SK-N-SH treated with all-trans-retinoic acid at 6 μM for 48 hours (cell line): Measurements from ENCODE around the gene IMMT.

Source experiments
- ATAC-seq: fragments of 200-7000 bp; cut with Tn5 transposase; 3 replicates; pipeline ENCODE4 v1.9.1; 2020; ENCODE audit warnings: mild to moderate bottlenecking, moderate library complexity
- ARNTL ChIP-seq: fragments of 450-650 bp; formaldehyde crosslinking; IDR thresholded peaks from 2 replicates; pipeline ENCODE4 v1.5.0; 2020; ENCODE audit warnings: low read depth, mild to moderate bottlenecking, moderate library complexity, borderline replicate concordance
- BACH2 ChIP-seq: fragments of 250-450 bp; sonication (Bioruptor Pico); IDR thresholded peaks from 2 replicates; pipeline ENCODE4 v1.9.0; 2021; ENCODE audit warnings: mild to moderate bottlenecking, borderline replicate concordance
- CREB5 ChIP-seq: fragments of 250-450 bp; sonication (Bioruptor Pico); IDR thresholded peaks from 2 replicates; pipeline ENCODE4 v1.5.1; 2020; ENCODE audit warnings: low read depth, mild to moderate bottlenecking, moderate library complexity
- CSDC2 ChIP-seq: fragments of 250-450 bp; sonication (Bioruptor Pico); IDR thresholded peaks from 2 replicates; pipeline ENCODE4 v1.5.0; 2020; ENCODE audit warnings: mild to moderate bottlenecking, moderate library complexity
- CSRNP3 ChIP-seq: fragments of 250-450 bp; sonication (Bioruptor Pico); IDR thresholded peaks from 2 replicates; pipeline ENCODE4 v1.5.1; 2021; ENCODE audit warnings: mild to moderate bottlenecking, moderate library complexity
- ESRRG ChIP-seq: fragments of 250-450 bp; sonication (Bioruptor Pico); IDR thresholded peaks from 2 replicates; pipeline ENCODE4 v1.6.1; 2021; ENCODE audit warnings: mild to moderate bottlenecking
- GLIS3 ChIP-seq: fragments of 250-450 bp; sonication (Bioruptor Pico); IDR thresholded peaks from 2 replicates; pipeline ENCODE4 v1.5.0; 2020; ENCODE audit warnings: mild to moderate bottlenecking, moderate library complexity
- ISL1 ChIP-seq: fragments of 250-450 bp; sonication (Bioruptor Pico); IDR thresholded peaks from 2 replicates; pipeline ENCODE4 v2.1.2; 2022; ENCODE audit warnings: mild to moderate bottlenecking, moderate library complexity
- OSR1 ChIP-seq: fragments of 250-450 bp; sonication (Bioruptor Pico); IDR thresholded peaks from 2 replicates; pipeline ENCODE4 v1.8.0; 2022; ENCODE audit warnings: moderate library complexity, mild to moderate bottlenecking, inconsistent platforms
- PATZ1 ChIP-seq: fragments of 250-450 bp; sonication (Bioruptor Pico); IDR thresholded peaks from 2 replicates; pipeline ENCODE4 v1.8.0; 2020; ENCODE audit warnings: mild to moderate bottlenecking, moderate library complexity, borderline replicate concordance
- POU6F1 ChIP-seq: fragments of 250-450 bp; sonication (Bioruptor Pico); IDR thresholded peaks from 2 replicates; pipeline ENCODE4 v1.8.0; 2021; ENCODE audit warnings: low read depth, mild to moderate bottlenecking, moderate library complexity, borderline replicate concordance
- PPARA ChIP-seq: fragments of 250-450 bp; sonication (Bioruptor Pico); IDR thresholded peaks from 2 replicates; pipeline ENCODE4 v1.5.0; 2020; ENCODE audit warnings: mild to moderate bottlenecking, borderline replicate concordance
- SNAI2 ChIP-seq: fragments of 250-450 bp; sonication (Bioruptor Pico); IDR thresholded peaks from 2 replicates; pipeline ENCODE4 v1.5.0; 2020; ENCODE audit warnings: mild to moderate bottlenecking, moderate library complexity
- TCF4 ChIP-seq: fragments of 250-450 bp; sonication (Bioruptor Pico); IDR thresholded peaks from 2 replicates; pipeline ENCODE4 v1.8.0; 2021; ENCODE audit warnings: mild to moderate bottlenecking, moderate library complexity, borderline replicate concordance
- TOX ChIP-seq: fragments of 250-450 bp; sonication (Bioruptor Pico); IDR thresholded peaks from 2 replicates; pipeline ENCODE4 v1.8.0; 2021; ENCODE audit warnings: mild to moderate bottlenecking, moderate library complexity, borderline replicate concordance
- TSHZ2 ChIP-seq: fragments of 250-450 bp; sonication (Bioruptor Pico); IDR thresholded peaks from 2 replicates; pipeline ENCODE4 v1.5.0; 2020; ENCODE audit warnings: mild to moderate bottlenecking, moderate library complexity
- ZC3H10 ChIP-seq: fragments of 250-450 bp; sonication (Bioruptor Pico); IDR thresholded peaks from 2 replicates; pipeline ENCODE4 v1.5.1; 2021; ENCODE audit warnings: mild to moderate bottlenecking, moderate library complexity
- ZFP3 ChIP-seq: fragments of 250-450 bp; sonication (Bioruptor Pico); IDR thresholded peaks from 2 replicates; pipeline ENCODE4 v1.5.0; 2020; ENCODE audit warnings: mild to moderate bottlenecking, moderate library complexity
- ZFP30 ChIP-seq: fragments of 450-650 bp; formaldehyde crosslinking; IDR thresholded peaks from 2 replicates; pipeline ENCODE4 v1.5.0; 2022; ENCODE audit warnings: mild to moderate bottlenecking, moderate library complexity
- ZNF565 ChIP-seq: fragments of 450-650 bp; formaldehyde crosslinking; conservative IDR thresholded peaks from 2 replicates; pipeline ENCODE4 v1.5.0; 2020; ENCODE audit warnings: low read depth, mild to moderate bottlenecking, moderate library complexity
- ZNF70 ChIP-seq: fragments of 450-650 bp; formaldehyde crosslinking; IDR thresholded peaks from 2 replicates; pipeline ENCODE4 v1.5.0; 2020; ENCODE audit warnings: mild to moderate bottlenecking, moderate library complexity
- ZNF8 ChIP-seq: fragments of 450-650 bp; formaldehyde crosslinking; IDR thresholded peaks from 2 replicates; pipeline ENCODE4 v1.5.0; 2020; ENCODE audit warnings: mild to moderate bottlenecking, moderate library complexity

Gene IMMT

GRCh38 chr2:86214503-86214832, 19.2 kb upstream of the IMMT start (continued):
- TF ChIP-seq BACH2 (CRISPR knock-in tag), result no peak
- TF ChIP-seq, all 23 proteins: peak for 0

GRCh38 chr2:86213699-86214502, 18.6 kb upstream of the IMMT start:
- TF ChIP-seq ESRRG (no peak), ZFP30 (no peak), TOX (no peak), SNAI2 (CRISPR knock-in tag) (no peak), ISL1 (no peak), PPARA (CRISPR knock-in tag) (no peak), TCF4 (CRISPR knock-in tag) (no peak), BACH2 (CRISPR knock-in tag) (no peak), CREB5 (no peak), ZC3H10 (CRISPR knock-in tag) (no peak), PATZ1 (CRISPR knock-in tag) (no peak), ZNF8 (CRISPR knock-in tag) (no peak), OSR1 (CRISPR knock-in tag) (no peak), ARNTL (no peak), ZNF70 (CRISPR knock-in tag) (no peak), ZFP3 (no peak), POU6F1 (CRISPR knock-in tag) (no peak), CSDC2 (CRISPR knock-in tag) (no peak)
- TF ChIP-seq, all 23 proteins: peak for 0

GRCh38 chr2:86213056-86213455, 17.8 kb upstream of the IMMT start:
- TF ChIP-seq PPARA (CRISPR knock-in tag), result no peak
- TF ChIP-seq ARNTL, result no peak
- TF ChIP-seq SNAI2 (CRISPR knock-in tag), result no peak
- no peak for TF ChIP-seq ZFP30
- no peak for TF ChIP-seq CSDC2 (CRISPR knock-in tag)
- TF ChIP-seq ZNF565 (CRISPR knock-in tag), result no peak
- no peak for TF ChIP-seq ZNF8 (CRISPR knock-in tag)
- TF ChIP-seq ZNF70 (CRISPR knock-in tag), result no peak
- TF ChIP-seq ESRRG, result no peak
- no peak for TF ChIP-seq OSR1 (CRISPR knock-in tag)
- TF ChIP-seq ZFP3, result no peak
- TF ChIP-seq POU6F1 (CRISPR knock-in tag), result no peak
- no peak for TF ChIP-seq CSRNP3 (CRISPR knock-in tag)
- ATAC-seq, result no peak

More at GRCh38 chr2:86213699-86214502, 18.6 kb upstream of the IMMT start:
- ATAC-seq, result no peak

GRCh38 chr2:86211796-86212188, 16.5 kb upstream of the IMMT start:
- ATAC-seq, result no peak
- TF ChIP-seq OSR1 (CRISPR knock-in tag), result no peak
- TF ChIP-seq TOX, result no peak
- no peak for TF ChIP-seq ZFP30
- TF ChIP-seq GLIS3, result no peak
- TF ChIP-seq ZC3H10 (CRISPR knock-in tag), result no peak
- TF ChIP-seq PATZ1 (CRISPR knock-in tag), result no peak
- no peak for TF ChIP-seq TSHZ2 (CRISPR knock-in tag)
- no peak for TF ChIP-seq BACH2 (CRISPR knock-in tag)
- no peak for TF ChIP-seq SNAI2 (CRISPR knock-in tag)
- no peak for TF ChIP-seq ZNF8 (CRISPR knock-in tag)
- no peak for TF ChIP-seq ISL1
- TF ChIP-seq ESRRG, result no peak
